Measurements from ENCODE around the gene LGI1. TPM values are rescaled to one million over a fixed set of nuclear protein-coding genes. Genes with fewer than 3 reads are reported as not detected.
"Not testable (repeated sequence)": the region's sequence is repeated elsewhere in the genome, so short reads cannot be mapped to it uniquely, and the experiment has no call there.

Gene LGI1
- total and polyA plus RNA-seq, 2 donors from 2014 or later: not detected

DNA sequence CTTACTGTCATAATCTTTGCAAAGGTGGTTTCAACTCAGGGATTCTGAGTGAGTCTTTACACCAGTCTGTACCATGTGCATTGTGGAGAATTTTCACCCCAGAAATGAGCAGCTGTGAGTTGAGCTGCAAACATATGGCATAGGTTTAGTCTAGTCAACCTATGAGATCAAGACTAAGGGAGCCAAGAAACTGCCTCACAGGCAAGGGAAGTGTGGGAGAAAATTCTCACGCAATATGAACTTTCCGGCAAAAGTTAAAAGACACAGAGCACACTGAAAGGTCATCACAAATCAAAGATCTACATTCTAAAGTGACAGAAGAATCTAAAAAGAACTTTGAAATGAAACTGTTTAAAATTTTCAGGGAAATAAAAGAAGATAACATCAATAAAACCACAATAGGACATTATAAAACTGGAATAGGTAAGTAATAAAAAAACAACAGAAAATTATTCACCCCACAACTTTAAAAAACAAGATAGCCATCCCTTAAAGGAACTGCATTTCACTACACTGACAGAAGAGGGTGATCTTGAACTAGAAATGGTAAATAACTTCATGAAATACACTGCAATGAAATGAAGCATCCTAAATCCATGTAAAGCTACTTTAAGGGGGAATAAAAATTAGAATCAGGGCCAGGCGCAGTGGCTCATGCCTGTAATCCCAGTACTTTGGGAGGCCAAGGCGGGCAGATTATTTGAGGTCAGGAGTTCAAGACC, 63.5 kb downstream of the LGI1 start:
- Histone ChIP-seq H3K36me3 (ENCODE audit: control insufficient read depth in 2 of 3, insufficient read depth in 3 of 3, low read length in 3 of 3) (no peaks in the 10 kb centered on the region), H3K9me3 (ENCODE audit: control insufficient read depth in 2 of 3, insufficient read depth in 1 of 3, low read length in 3 of 3) (no peaks in the 10 kb centered on the region), H3K4me1 (ENCODE audit: control insufficient read depth in 2 of 3, insufficient read depth in 2 of 3, low read depth in 1 of 3, low read length in 3 of 3) (no peaks in the 10 kb centered on the region), H3K27ac (ENCODE audit: low read depth in 2 of 2, low read length in 2 of 2) (no peak overlapping the region), H3K9ac (ENCODE audit: low read length in 3 of 3) (no peak overlapping the region), H3K27me3 (ENCODE audit: control insufficient read depth, insufficient read depth, low read length) (no peaks in the 10 kb centered on the region), H3K4me3 (ENCODE audit: low read length in 3 of 3) (no peak overlapping the region)
- intact Hi-C loops (cut with DNase I): no loop called here
- peak in 2 of 5 donors; percentile 36 to 68 for DNase-seq
- FAIRE-seq: no peak
- TF ChIP-seq, protein P1, sequence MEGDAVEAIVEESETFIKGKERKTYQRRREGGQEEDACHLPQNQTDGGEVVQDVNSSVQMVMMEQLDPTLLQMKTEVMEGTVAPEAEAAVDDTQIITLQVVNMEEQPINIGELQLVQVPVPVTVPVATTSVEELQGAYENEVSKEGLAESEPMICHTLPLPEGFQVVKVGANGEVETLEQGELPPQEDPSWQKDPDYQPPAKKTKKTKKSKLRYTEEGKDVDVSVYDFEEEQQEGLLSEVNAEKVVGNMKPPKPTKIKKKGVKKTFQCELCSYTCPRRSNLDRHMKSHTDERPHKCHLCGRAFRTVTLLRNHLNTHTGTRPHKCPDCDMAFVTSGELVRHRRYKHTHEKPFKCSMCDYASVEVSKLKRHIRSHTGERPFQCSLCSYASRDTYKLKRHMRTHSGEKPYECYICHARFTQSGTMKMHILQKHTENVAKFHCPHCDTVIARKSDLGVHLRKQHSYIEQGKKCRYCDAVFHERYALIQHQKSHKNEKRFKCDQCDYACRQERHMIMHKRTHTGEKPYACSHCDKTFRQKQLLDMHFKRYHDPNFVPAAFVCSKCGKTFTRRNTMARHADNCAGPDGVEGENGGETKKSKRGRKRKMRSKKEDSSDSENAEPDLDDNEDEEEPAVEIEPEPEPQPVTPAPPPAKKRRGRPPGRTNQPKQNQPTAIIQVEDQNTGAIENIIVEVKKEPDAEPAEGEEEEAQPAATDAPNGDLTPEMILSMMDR (IDR thresholded peaks at IDR 0.05; ENCODE audit: borderline replicate concordance, extremely low read depth, insufficient read depth): peak; percentile 45

DNA sequence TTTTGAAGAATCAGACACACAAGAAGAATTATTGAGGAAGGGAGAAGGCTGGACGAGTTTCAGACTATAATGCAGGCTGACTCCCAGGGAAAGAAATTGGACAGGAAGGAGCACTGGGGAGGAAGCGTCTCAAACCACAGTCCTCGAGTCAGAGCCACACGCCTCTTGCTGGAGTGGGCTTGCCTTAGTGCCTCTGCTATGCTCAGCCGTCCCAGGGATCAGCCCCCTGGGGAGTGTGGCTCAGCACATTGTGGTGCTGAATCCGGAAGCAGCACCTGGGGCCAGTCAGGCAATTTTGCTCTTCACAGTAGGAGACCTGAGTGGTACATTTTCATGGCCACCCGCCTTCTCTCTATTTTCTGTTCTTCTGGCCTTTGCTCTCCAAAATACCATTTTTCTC, 68.6 kb downstream of the LGI1 start:
- TF ChIP-seq, protein P1 (IDR thresholded peaks at IDR 0.05; ENCODE audit: borderline replicate concordance, extremely low read depth, insufficient read depth): no peak
- no peak for FAIRE-seq
- H3K9ac ChIP-seq (ENCODE audit: low read length in 3 of 3): no peak overlapping the region
- no peak for DNase-seq
- no peaks in the 10 kb centered on the region for H3K9me3 ChIP-seq (ENCODE audit: control insufficient read depth in 2 of 3, insufficient read depth in 1 of 3, low read length in 3 of 3)
- H3K27ac ChIP-seq (ENCODE audit: low read depth in 2 of 2, low read length in 2 of 2): no peak overlapping the region
- H3K36me3 ChIP-seq (ENCODE audit: control insufficient read depth in 2 of 3, insufficient read depth in 3 of 3, low read length in 3 of 3): no peaks in the 10 kb centered on the region
- H3K4me1 ChIP-seq (ENCODE audit: control insufficient read depth in 2 of 3, insufficient read depth in 2 of 3, low read depth in 1 of 3, low read length in 3 of 3): no peaks in the 10 kb centered on the region
- intact Hi-C loops (cut with DNase I): no loop called here
- H3K27me3 ChIP-seq (ENCODE audit: control insufficient read depth, insufficient read depth, low read length): no peaks in the 10 kb centered on the region
- no peak overlapping the region for H3K4me3 ChIP-seq (ENCODE audit: low read length in 3 of 3)

DNA sequence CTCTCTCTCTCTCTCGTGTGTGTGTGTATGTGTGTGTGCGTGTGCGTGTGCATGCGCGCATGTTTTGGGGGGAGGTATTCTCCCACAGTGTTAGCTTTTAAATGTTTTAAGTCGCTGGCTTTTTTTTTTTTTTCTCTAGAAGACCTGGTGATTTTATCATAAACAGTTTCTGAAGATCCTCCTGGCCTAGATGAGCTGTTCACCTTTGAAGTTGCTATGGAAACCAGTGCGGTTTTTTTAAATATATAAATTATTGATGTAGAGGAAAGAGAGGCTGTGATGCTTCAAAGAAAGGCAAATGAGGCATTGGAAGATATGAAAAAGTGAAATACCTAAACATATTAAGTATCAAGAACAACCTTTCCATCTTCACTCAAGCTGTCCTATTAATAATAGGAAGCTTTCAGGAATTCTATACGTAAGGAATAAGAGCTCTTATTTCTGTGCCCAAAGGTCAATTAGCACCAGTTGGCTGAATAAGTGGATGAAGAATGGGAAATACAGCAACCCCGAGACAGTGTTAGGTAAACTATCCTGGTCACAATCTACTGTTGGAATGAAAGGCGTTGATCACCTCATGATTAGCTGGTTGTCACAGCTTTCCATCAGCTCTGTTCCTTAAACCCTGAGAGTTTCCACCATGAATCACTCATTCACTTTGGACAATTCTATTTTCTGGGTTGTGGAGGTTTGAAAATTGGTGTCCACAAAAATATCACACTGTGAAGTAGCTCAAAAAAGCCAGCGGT, 69.5 kb downstream of the LGI1 start:
- H3K9me3 ChIP-seq (ENCODE audit: control insufficient read depth in 2 of 3, insufficient read depth in 1 of 3, low read length in 3 of 3): no peaks in the 10 kb centered on the region
- intact Hi-C loops (cut with DNase I): no loop called here
- no peaks in the 10 kb centered on the region for H3K27me3 ChIP-seq (ENCODE audit: control insufficient read depth, insufficient read depth, low read length)
- H3K36me3 ChIP-seq (ENCODE audit: control insufficient read depth in 2 of 3, insufficient read depth in 3 of 3, low read length in 3 of 3): no peaks in the 10 kb centered on the region
- DNase-seq (no peak), FAIRE-seq (no peak)
- H3K27ac ChIP-seq (ENCODE audit: low read depth in 2 of 2, low read length in 2 of 2): no peak overlapping the region
- no peak overlapping the region for H3K9ac ChIP-seq (ENCODE audit: low read length in 3 of 3)
- H3K4me3 ChIP-seq (ENCODE audit: low read length in 3 of 3): no peak overlapping the region
- TF ChIP-seq, protein P1 (IDR thresholded peaks at IDR 0.05; ENCODE audit: borderline replicate concordance, extremely low read depth, insufficient read depth): no peak
- no peaks in the 10 kb centered on the region for H3K4me1 ChIP-seq (ENCODE audit: control insufficient read depth in 2 of 3, insufficient read depth in 2 of 3, low read depth in 1 of 3, low read length in 3 of 3)

DNA sequence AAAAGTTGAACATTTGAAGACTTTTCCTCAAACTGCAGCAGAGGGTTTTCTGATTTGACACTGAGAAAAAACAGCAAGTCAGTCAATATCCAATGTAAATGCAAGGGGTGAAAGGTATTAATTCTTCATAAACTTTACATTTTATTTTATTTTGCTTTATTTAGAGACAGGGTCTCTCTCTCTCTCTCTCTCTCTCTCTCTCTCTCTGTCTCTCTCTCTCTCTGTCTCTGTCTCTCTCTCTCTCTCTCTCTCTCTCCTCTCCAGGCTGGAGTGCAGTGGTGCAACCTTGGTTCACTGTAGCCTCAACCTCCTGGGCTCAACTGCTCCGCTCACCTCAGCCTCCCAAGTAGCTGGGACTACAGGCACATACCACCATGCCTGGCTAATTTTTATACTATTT, 73.3 kb downstream of the LGI1 start:
- DNase-seq; H3K27ac ChIP-seq (ENCODE audit: low read depth in 2 of 2, low read length in 2 of 2); H3K4me1 ChIP-seq (ENCODE audit: control insufficient read depth in 2 of 3, insufficient read depth in 2 of 3, low read depth in 1 of 3, low read length in 3 of 3); H3K27me3 ChIP-seq (ENCODE audit: control insufficient read depth, insufficient read depth, low read length); H3K9ac ChIP-seq (ENCODE audit: low read length in 3 of 3); H3K36me3 ChIP-seq (ENCODE audit: control insufficient read depth in 2 of 3, insufficient read depth in 3 of 3, low read length in 3 of 3); H3K4me3 ChIP-seq (ENCODE audit: low read length in 3 of 3); intact Hi-C loops (cut with DNase I); FAIRE-seq: not testable (repeated sequence)
- peaks cover 0 to 10% (median 0%) of the 10 kb centered on the region in 3 donors for H3K9me3 ChIP-seq (ENCODE audit: control insufficient read depth in 2 of 3, insufficient read depth in 1 of 3, low read length in 3 of 3)
